Ectodermal cell (in vitro differentiated cells): ENCODE measurements around the gene ZNF609.

ENCODE experiments used
- H3K27ac ChIP-seq: 2 replicates; pipeline ENCODE4 v1.7.0; 2013; ENCODE audit warnings: mild to moderate bottlenecking, low read depth, low read length; ENCODE audit not compliant: insufficient read depth, poor library complexity, severe bottlenecking
- H3K27me3 ChIP-seq: 2 replicates; pipeline ENCODE4 v1.7.0; 2013; ENCODE audit warnings: mild to moderate bottlenecking, low read length; ENCODE audit not compliant: insufficient read depth, control insufficient read depth, poor library complexity, severe bottlenecking
- H3K36me3 ChIP-seq: one replicate; pipeline ENCODE4 v1.7.0; 2013; ENCODE audit warnings: low read length; ENCODE audit not compliant: control insufficient read depth, insufficient read depth
- H3K4me1 ChIP-seq: one replicate; pipeline ENCODE4 v1.7.0; 2013; ENCODE audit warnings: low read length; ENCODE audit not compliant: control insufficient read depth, insufficient read depth
- H3K4me3 ChIP-seq: 2 replicates; pipeline ENCODE4 v1.7.0; 2013; ENCODE audit warnings: low read depth, low read length, control low read depth; ENCODE audit not compliant: insufficient read depth
- H3K9me3 ChIP-seq: 2 replicates; pipeline ENCODE4 v1.7.0; 2013; ENCODE audit warnings: mild to moderate bottlenecking, low read length, moderate library complexity; ENCODE audit not compliant: control insufficient read depth
- WGBS, 2 experiments: methylation state at CpG; one replicate each; pipeline ENCODE4 v1.1.7; 2013; ENCODE audit warnings: missing lambda C conversion rate in 2 of 2; 5-methylcytosine and 5-hydroxymethylcytosine counted together

Gene ZNF609

DNA sequence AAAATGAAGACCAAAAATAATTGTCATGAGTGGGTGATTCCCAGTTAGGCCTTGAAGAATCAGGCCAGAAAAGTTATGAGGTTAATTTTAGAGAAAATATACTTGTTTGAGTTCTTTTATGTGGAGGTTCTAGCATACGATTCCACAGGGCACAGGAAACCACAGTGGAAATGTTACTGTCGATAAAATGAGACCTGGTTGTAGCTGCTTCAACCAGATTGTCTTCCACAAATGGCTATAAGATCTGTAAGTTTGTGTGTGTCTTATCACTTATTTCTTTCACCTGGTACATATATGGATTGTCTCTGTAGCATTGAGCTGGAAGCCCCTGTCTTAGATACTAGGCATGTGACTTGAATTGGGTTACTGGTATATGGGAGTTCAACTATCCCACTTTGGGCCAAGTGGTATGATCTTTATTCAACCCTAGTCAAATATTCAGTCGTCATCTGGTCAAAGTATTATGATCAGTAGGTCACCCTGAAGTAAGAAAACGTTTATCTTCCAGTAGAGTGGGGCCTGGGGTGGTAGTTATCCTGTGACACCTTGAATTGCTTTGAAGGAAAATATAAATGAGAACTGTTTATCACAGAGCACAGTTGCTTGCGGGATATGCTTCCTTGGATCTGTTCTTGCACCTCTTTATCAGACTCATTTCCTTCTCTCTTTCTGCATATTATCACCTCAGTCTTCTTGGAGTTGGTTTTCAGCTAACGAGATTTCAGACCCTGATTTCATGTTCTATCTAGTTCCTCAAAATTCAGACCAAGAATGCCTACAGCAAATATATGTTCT, 21.5 kb upstream of the ZNF609 start:
- Histone ChIP-seq H3K9me3 (no peaks in the 10 kb centered on the region), H3K4me1 (no peaks in the 10 kb centered on the region), H3K27ac (no peak overlapping the region), H3K4me3 (no peak overlapping the region), H3K27me3 (no peaks in the 10 kb centered on the region), H3K36me3 (no peaks in the 10 kb centered on the region)
- WGBS, 2 experiments: 89 to 92% methylated on average over 6 of the region's 6 CpGs

DNA sequence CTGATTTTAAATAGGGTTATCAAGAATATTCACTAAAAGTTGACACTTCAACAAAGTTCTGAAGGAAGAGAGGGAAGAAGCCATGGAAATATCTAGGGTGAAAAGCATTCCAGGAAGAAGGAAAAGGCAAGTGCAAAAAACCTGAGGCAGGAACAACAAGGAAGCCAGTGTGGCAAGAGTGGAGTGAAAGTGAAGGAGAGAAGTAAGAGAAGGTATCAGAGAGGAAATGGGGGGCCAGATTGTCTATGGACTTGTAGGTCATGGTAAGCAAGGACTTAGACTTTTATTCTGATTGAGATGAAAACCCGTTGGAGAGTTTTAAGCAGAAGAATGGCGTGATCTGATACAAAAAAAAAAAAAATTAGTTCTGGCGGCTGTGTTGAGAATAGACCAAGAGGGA, 18.5 kb upstream of the ZNF609 start:
- Histone ChIP-seq H3K4me1 (no peaks in the 10 kb centered on the region), H3K27ac (no peak overlapping the region), H3K27me3 (no peaks in the 10 kb centered on the region), H3K36me3 (no peaks in the 10 kb centered on the region), H3K4me3 (no peak overlapping the region), H3K9me3 (no peaks in the 10 kb centered on the region)
- 94 to 96% methylated on average over 3 of the region's 3 CpGs for WGBS, 2 experiments

DNA sequence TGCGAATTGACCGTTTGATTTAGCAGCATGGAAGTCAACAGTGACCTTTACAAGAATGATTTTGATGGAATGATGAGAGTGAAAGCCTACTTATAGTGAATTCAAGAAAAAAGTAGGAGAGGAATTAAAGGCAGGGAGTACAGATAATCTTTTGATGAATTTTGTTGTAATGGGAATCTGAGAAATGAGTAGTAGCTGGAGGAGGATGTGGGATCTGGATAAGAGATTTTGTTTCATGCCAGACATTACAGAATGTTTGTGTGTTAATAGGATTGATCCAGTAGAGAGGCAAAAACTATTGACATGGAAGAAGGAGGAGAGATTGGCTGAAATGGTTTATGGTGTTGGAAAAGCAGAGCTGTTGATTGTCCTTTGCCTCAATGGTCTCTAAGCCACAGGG, 17.4 kb upstream of the ZNF609 start:
- no peak overlapping the region for H3K4me3 ChIP-seq
- WGBS, 2 experiments: 92 to 99% methylated on average over 2 of the region's 2 CpGs
- peaks cover 5% of the 10 kb centered on the region for H3K36me3 ChIP-seq
- no peaks in the 10 kb centered on the region for H3K9me3 ChIP-seq
- no peaks in the 10 kb centered on the region for H3K27me3 ChIP-seq
- H3K27ac ChIP-seq: peak overlapping the region; percentile 16
- no peaks in the 10 kb centered on the region for H3K4me1 ChIP-seq

DNA sequence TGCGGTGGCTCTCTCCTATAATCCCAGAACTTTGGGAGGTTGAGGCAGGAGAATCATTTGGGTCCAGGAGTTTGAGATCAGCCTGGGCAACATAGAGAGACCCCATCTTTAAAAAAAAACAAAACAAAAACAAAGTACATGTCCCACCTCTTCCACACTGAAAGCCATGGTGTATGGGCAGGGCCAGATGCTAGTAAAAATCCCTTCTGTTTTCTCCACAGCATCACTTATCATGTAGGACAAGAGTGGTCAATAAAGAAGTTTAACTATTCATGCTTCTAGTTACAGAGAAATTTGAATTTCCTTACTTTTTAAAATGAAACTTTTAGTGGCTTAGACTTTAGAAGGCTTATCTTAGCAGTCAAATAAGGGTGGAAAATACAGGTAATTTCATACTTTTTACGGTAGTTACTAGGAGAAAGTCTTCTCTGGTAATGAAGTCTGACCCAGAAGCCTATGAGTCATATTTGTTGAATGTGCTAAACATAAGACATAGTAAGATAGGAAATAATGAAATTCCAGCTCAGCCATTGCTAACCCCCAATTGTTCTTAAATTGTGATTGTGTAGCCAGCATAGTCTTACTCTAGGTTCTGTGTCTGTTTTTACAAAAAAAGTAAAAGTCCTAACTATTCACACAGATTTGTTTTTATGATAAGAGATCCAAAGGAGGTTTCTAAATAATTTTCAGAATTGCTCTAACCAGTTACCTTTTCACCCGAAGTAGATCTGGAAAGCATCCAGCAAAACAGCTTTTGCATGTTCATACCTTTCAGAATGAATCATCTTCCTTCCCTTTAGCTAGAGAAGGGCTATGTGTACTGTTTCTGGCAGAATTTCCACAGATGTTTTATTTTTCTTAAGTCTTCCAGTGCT, 16.4 kb upstream of the ZNF609 start:
- Histone ChIP-seq H3K27ac (no peak overlapping the region), H3K4me1 (no peaks in the 10 kb centered on the region), H3K9me3 (no peaks in the 10 kb centered on the region), H3K27me3 (no peaks in the 10 kb centered on the region), H3K36me3 (peaks cover 5% of the 10 kb centered on the region), H3K4me3 (no peak overlapping the region)
- 92 to 98% methylated on average over 3 of the region's 3 CpGs for WGBS, 2 experiments

DNA sequence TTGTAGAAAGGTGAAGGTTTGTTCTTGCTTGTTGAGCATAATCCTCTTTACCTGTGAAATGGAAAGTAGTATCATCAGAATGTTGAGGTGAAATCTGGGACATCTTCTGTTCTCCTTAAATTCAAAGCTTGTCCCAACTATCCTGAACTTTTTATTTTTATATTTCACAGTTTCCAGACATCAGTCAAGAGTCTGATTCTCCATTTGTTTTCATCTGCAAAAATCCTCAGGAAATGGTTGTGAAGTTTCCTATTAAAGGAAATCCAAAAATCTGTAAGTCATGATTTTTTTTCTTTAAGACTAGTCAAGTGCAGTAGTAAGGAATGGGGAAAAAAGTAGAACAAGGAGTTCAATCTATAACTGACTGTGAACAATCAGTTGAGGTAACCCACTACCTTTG, 15.5 kb upstream of the ZNF609 start:
- no peak overlapping the region for H3K27ac ChIP-seq
- H3K4me3 ChIP-seq: no peak overlapping the region
- no peaks in the 10 kb centered on the region for H3K27me3 ChIP-seq
- peaks cover 5% of the 10 kb centered on the region for H3K36me3 ChIP-seq
- H3K9me3 ChIP-seq: no peaks in the 10 kb centered on the region
- no peaks in the 10 kb centered on the region for H3K4me1 ChIP-seq

DNA sequence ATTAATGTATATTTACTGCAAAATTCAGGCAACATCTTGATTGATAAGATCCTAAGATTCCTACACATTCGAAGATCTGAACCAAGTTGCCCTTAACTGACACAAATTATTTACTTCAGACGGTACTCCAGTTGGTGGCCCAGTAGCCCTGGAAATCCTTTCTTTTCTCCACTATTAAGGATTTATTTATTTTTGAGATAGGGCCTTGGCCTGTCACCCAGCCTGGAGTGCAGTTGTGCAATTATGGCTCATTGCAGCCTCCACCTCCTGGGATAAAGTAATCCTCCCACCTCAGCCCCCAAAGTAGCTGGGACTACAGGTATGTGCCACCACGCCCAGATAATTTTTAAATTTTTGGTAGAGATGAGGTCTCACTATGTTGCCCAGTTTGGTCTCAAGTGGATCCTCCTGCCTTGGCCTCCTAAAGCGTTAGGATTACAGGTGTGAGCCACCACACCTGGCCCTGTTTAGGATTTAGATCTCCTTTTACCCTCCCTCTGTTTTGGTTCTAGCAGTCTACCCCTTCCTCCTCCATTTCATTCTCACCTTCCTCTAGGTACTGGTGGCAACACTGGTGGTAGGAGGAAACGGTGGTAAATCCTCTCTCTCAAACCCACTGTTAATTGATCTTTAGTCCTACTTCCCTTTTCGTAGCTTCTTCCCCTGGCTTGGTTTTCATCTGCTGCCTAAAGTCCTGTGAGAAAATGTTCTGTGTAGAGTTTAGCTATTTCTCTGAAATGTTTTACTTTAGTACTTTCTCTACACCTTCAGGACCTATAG, 12.7 kb upstream of the ZNF609 start:
- Histone ChIP-seq H3K36me3 (peaks cover 5% of the 10 kb centered on the region), H3K27me3 (no peaks in the 10 kb centered on the region), H3K4me3 (no peak overlapping the region), H3K9me3 (no peaks in the 10 kb centered on the region), H3K27ac (no peak overlapping the region), H3K4me1 (no peaks in the 10 kb centered on the region)
- 95% methylated on average over 6 of the region's 6 CpGs for WGBS, 2 experiments

DNA sequence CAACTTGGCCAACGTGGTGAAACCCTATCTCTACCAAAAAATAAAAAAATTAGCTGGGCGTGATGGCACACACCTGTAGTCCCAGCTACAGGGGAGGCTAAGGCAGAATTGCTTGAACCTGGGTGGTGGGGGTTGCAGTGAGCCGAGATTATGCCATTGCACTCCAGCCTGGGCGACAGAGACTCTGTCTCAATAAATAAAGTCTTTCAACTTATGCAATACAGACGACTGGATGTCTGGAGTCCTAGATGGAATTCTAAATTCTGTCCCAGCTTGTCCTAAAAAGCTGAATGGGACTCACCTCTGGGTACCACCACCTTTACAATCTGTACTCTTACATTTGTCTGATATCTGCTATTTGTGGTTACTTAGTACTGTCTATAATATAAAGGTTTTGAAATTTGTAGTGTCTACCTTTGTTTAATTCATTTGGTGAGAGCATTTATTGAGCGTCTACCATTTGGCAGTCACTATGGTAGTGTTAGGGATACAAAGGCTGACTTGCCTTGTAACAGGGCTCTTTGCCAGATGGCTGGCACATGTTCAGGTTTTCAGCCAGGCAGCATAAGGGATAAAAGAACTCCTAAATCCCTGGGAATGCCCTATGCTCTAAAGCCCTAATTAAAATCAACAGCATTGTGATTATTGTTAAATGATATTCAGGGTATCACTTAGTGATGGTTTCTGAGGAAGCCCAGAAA, 7.2 kb upstream of the ZNF609 start:
- Histone ChIP-seq H3K36me3 (no peaks in the 10 kb centered on the region), H3K4me1 (peaks cover 49% of the 10 kb centered on the region), H3K27me3 (no peaks in the 10 kb centered on the region), H3K4me3 (no peak overlapping the region), H3K27ac (peak overlapping the region; percentile 38), H3K9me3 (no peaks in the 10 kb centered on the region)
- 89 to 94% methylated on average over 5 to 6 of the region's 6 CpGs for WGBS, 2 experiments

DNA sequence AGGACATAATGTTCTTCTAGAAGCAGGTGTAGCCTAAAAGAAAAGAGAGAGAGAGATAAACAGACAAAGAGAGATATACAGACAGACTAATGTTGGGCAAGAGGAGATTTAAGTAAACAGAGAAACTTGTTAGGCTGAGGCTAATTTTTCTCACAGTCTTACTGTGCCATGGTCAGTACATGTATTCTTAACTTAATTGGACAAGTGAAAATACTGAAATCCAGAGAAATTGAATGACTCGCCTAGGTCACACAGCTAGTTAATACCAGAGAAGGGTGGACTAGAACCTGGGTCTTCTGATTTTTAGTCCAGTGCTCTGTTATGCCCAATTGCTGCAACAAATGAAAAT, 6.7 kb upstream of the ZNF609 start:
- Histone ChIP-seq H3K9me3 (no peaks in the 10 kb centered on the region), H3K4me3 (no peak overlapping the region), H3K4me1 (peaks cover 51% of the 10 kb centered on the region), H3K27ac (peak overlapping the region; percentile 38), H3K27me3 (no peaks in the 10 kb centered on the region), H3K36me3 (no peaks in the 10 kb centered on the region)
- WGBS, 2 experiments: 96 to 97% methylated on average over 1 of the region's 1 CpG

DNA sequence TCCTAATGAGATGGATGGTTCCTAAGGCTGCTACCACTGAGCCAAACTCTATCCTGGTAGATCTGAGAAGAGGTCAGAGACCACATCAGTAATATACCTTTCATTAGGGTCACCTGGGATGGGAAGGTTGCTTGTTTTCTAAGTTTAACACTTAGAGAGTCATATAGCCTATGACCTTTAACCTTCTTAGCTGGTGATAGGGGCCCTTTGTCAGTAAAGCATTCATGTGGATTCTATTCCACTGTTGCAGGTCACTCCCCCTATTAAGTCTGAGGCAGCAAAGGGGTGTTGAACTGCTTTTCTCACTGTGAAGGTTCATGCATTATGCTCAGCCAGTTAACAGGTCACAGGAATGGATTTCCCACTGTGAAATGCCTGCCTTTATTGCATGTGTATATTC, 6.1 kb upstream of the ZNF609 start:
- Histone ChIP-seq H3K27ac (peak overlapping the region; percentile 46), H3K4me3 (no peak overlapping the region)

More for the DNA sequence above, 6.1 kb upstream of the ZNF609 start:
- H3K4me1 ChIP-seq: peaks cover 56% of the 10 kb centered on the region
- H3K36me3 ChIP-seq: no peaks in the 10 kb centered on the region
- H3K9me3 ChIP-seq: no peaks in the 10 kb centered on the region
- no peaks in the 10 kb centered on the region for H3K27me3 ChIP-seq
